Calu3 (cell line): ENCODE results near the gene PMPCA. TPM values are rescaled to one million over a fixed set of nuclear protein-coding genes. Genes with fewer than 3 reads are reported as not detected.

ENCODE experiments used
- BruUV-seq: library from RNA; stranded (reverse); fragments of 400-500 nt; replicated peaks from 2 replicates; lab custom pipeline; 2021; lab: Mats Ljungman, UMichigan
- CTCF ChIA-PET: fragments of 300-600 bp; sonication (Branson Sonifier 250); formaldehyde crosslinking; loops from one replicate; lab custom pipeline; 2022; ENCODE audit warnings: antibody characterized with exemption; lab: Charles Lee
- DNase-seq: peaks from one replicate; pipeline ENCODE4 v3.0.0; 2022
- H3K27ac Mint-ChIP-seq: one replicate; pipeline ENCODE4 v1.8.0; 2022; ENCODE audit warnings: mixed read lengths; ENCODE audit not compliant: unreplicated experiment
- H3K27me3 Mint-ChIP-seq: one replicate; pipeline ENCODE4 v1.8.0; 2022; ENCODE audit warnings: mixed read lengths; ENCODE audit not compliant: unreplicated experiment
- H3K36me3 Mint-ChIP-seq: one replicate; pipeline ENCODE4 v1.8.0; 2022; ENCODE audit warnings: mild to moderate bottlenecking, moderate library complexity, mixed read lengths; ENCODE audit not compliant: insufficient read depth, unreplicated experiment
- H3K4me1 Mint-ChIP-seq: one replicate; pipeline ENCODE4 v1.8.0; 2022; ENCODE audit warnings: mild to moderate bottlenecking, low read depth, mixed read lengths; ENCODE audit not compliant: unreplicated experiment
- H3K4me3 Mint-ChIP-seq: one replicate; pipeline ENCODE4 v1.8.0; 2022; ENCODE audit warnings: mild to moderate bottlenecking, low read depth, moderate library complexity, mixed read lengths; ENCODE audit not compliant: unreplicated experiment
- H3K9me3 Mint-ChIP-seq: one replicate; pipeline ENCODE4 v1.8.0; 2022; ENCODE audit warnings: low read depth, mixed read lengths; ENCODE audit not compliant: unreplicated experiment
- CTCF ChIP-seq: fragments of 200-600 bp; IDR thresholded peaks from one replicate; pipeline ENCODE4 v1.8.0; 2022; ENCODE audit warnings: antibody characterized with exemption; ENCODE audit not compliant: unreplicated experiment
- intact Hi-C: fragments of 100-400 bp; cut with micrococcal nuclease; formaldehyde crosslinking; loops from one replicate; pipeline ENCODE4 v1.10.0; 2022; ENCODE audit not compliant: unreplicated experiment
- total RNA-seq: library from RNA; stranded (reverse); gene quantifications from 2 replicates; pipeline ENCODE4 v1.2.3, GENCODE V29; 2022

The PMPCA gene
- total RNA-seq, 1 experiment from 2014 or later: 44.0 TPM

GRCh38 chr9:136466155-136466541, 55.7 kb downstream of the PMPCA start:
- Mint-ChIP-seq H3K36me3 (peaks cover 48% of the 10 kb centered on the region), H3K27ac (no peak overlapping the region), H3K27me3 (no peaks in the 10 kb centered on the region), H3K4me3 (no peak overlapping the region), H3K9me3 (no peaks in the 10 kb centered on the region), H3K4me1 (no peaks in the 10 kb centered on the region)
- intact Hi-C loops: no loop called here
- CTCF ChIA-PET: no interaction called here
- no peak for DNase-seq
- no peak for TF ChIP-seq CTCF
- BruUV-seq: no TSS peak

- Mint-ChIP-seq H3K9me3 (no peaks in the 10 kb centered on the region), H3K27me3 (no peaks in the 10 kb centered on the region), H3K27ac (no peak overlapping the region), H3K4me3 (no peak overlapping the region), H3K4me1 (no peaks in the 10 kb centered on the region), H3K36me3 (peaks cover 36% of the 10 kb centered on the region)
- no TSS peak for BruUV-seq
- no peak for TF ChIP-seq CTCF
- intact Hi-C loops: no loop called here
- DNase-seq: no peak
- CTCF ChIA-PET: no interaction called here
Measured at GRCh38 chr9:136467766-136468165, 57.3 kb downstream of the PMPCA start.

- no peaks in the 10 kb centered on the region for H3K27me3 Mint-ChIP-seq
- H3K36me3 Mint-ChIP-seq: peaks cover 34% of the 10 kb centered on the region
- TF ChIP-seq CTCF: no peak
- no peak overlapping the region for H3K4me3 Mint-ChIP-seq
- BruUV-seq: no TSS peak
- H3K4me1 Mint-ChIP-seq: no peaks in the 10 kb centered on the region
- intact Hi-C loops: no loop called here
- no peak for DNase-seq
- H3K9me3 Mint-ChIP-seq: no peaks in the 10 kb centered on the region
- CTCF ChIA-PET: no interaction called here
- no peak overlapping the region for H3K27ac Mint-ChIP-seq
Measured at GRCh38 chr9:136470356-136470755, 59.9 kb downstream of the PMPCA start.

GRCh38 chr9:136470792-136471469, 60.5 kb downstream of the PMPCA start:
- H3K27ac Mint-ChIP-seq: no peak overlapping the region
- no peaks in the 10 kb centered on the region for H3K9me3 Mint-ChIP-seq
- CTCF ChIA-PET: no interaction called here
- no peak for TF ChIP-seq CTCF
- H3K36me3 Mint-ChIP-seq: peaks cover 37% of the 10 kb centered on the region
- no TSS peak for BruUV-seq
- no peak for DNase-seq
- H3K4me3 Mint-ChIP-seq: no peak overlapping the region
- H3K27me3 Mint-ChIP-seq: no peaks in the 10 kb centered on the region
- intact Hi-C loops: no loop called here
- no peaks in the 10 kb centered on the region for H3K4me1 Mint-ChIP-seq
